HepG2 (cell line): Measurements from ENCODE around the gene ZNF318.
"Not testable (repeated sequence)": the region's sequence is repeated elsewhere in the genome, so short reads cannot be mapped to it uniquely, and the experiment has no call there.

ENCODE experiments used
- CTCF ChIP-seq: sonication (generic); formaldehyde crosslinking; IDR thresholded peaks from 2 replicates; pipeline ENCODE4 v1.5.0; 2020; ENCODE audit warnings: mild to moderate bottlenecking, missing genetic modification reagents, moderate library complexity
- EZH2 ChIP-seq: conservative IDR thresholded peaks from 2 replicates; pipeline ENCODE4 v1.6.1; 2012; ENCODE audit warnings: mild to moderate bottlenecking, low read depth, low read length, moderate library complexity
- FOXA1 ChIP-seq, 2 experiments: fragments of 450-650 bp in 1 of 2; sonication (generic) in 1 of 2; formaldehyde crosslinking in 1 of 2; IDR thresholded peaks; 2 replicates each; pipeline versions ENCODE4 v1.4.0 to v1.6.1; 2016 to 2020; ENCODE audit warnings: missing genetic modification reagents in 1 of 2
- HMGXB4 ChIP-seq, 2 experiments: sonication (generic) in 1 of 2; formaldehyde crosslinking in 1 of 2; IDR thresholded peaks; 2 replicates each; pipeline versions ENCODE4 v1.4.0 to v1.6.1; 2018 to 2020; ENCODE audit warnings: missing genetic modification reagents in 2 of 2, borderline replicate concordance in 1 of 2, low read depth in 1 of 2, mild to moderate bottlenecking in 1 of 2, missing biosample characterization in 1 of 2
- HOXA3 ChIP-seq: sonication (generic); formaldehyde crosslinking; IDR thresholded peaks from 2 replicates; pipeline ENCODE4 v1.5.0; 2020; ENCODE audit warnings: missing genetic modification reagents
- MTA1 ChIP-seq: sonication (generic); formaldehyde crosslinking; IDR thresholded peaks from 2 replicates; pipeline ENCODE4 v1.4.0; 2020; ENCODE audit warnings: missing genetic modification reagents, mild to moderate bottlenecking, borderline replicate concordance
- SIX1 ChIP-seq: sonication (generic); formaldehyde crosslinking; IDR thresholded peaks from 2 replicates; pipeline ENCODE4 v1.4.0; 2020; ENCODE audit warnings: missing genetic modification reagents, borderline replicate concordance
- SRSF4 ChIP-seq: fragments of 200-400 bp; formaldehyde crosslinking; IDR thresholded peaks from one replicate; pipeline ENCODE4 v1.6.1; 2018; ENCODE audit warnings: mild to moderate bottlenecking, low read depth, low read length, moderate library complexity; ENCODE audit not compliant: poor library complexity, severe bottlenecking
- TAF1 ChIP-seq: sonication (generic); formaldehyde crosslinking; IDR thresholded peaks from 2 replicates; pipeline ENCODE4 v1.4.0; 2020; ENCODE audit warnings: missing genetic modification reagents
- TP53 ChIP-seq: sonication (generic); formaldehyde crosslinking; conservative IDR thresholded peaks from 2 replicates; pipeline ENCODE4 v1.4.0; 2020; ENCODE audit warnings: missing genetic modification reagents
- ZNF232 ChIP-seq: sonication (generic); formaldehyde crosslinking; IDR thresholded peaks from 2 replicates; pipeline ENCODE4 v1.4.0; 2020; ENCODE audit warnings: missing genetic modification reagents, borderline replicate concordance

- TF ChIP-seq TAF1 (CRISPR knock-in tag); SRSF4; CTCF (CRISPR knock-in tag); SIX1; EZH2; HOXA3; MTA1; FOXA1 (IDR thresholded peaks at IDR 0.05); FOXA1 (CRISPR knock-in tag; IDR thresholded peaks at IDR 0.05); ZNF232 (CRISPR knock-in tag); HMGXB4 (CRISPR knock-in tag; IDR thresholded peaks at IDR 0.05; ENCODE audit: borderline replicate concordance in 1 of 2, low read depth in 1 of 2); TP53 (CRISPR knock-in tag): not testable (repeated sequence)
Observed at GRCh38 chr6:43346243-43346642, 23.2 kb downstream of the ZNF318 start.
